ENCODE results near the gene GSTM1. TPM values are rescaled to one million over a fixed set of nuclear protein-coding genes. Genes with fewer than 3 reads are reported as not detected.
A peak's percentile ranks its signal among the peaks of the same experiment; 100 is the strongest.

Gene GSTM1
- total and polyA plus RNA-seq, 2 of the 8 experiments (the other 6 are each of a cell fraction or from before 2014, with no cell fraction given) = 16.7 to 42.5 TPM

DNA sequence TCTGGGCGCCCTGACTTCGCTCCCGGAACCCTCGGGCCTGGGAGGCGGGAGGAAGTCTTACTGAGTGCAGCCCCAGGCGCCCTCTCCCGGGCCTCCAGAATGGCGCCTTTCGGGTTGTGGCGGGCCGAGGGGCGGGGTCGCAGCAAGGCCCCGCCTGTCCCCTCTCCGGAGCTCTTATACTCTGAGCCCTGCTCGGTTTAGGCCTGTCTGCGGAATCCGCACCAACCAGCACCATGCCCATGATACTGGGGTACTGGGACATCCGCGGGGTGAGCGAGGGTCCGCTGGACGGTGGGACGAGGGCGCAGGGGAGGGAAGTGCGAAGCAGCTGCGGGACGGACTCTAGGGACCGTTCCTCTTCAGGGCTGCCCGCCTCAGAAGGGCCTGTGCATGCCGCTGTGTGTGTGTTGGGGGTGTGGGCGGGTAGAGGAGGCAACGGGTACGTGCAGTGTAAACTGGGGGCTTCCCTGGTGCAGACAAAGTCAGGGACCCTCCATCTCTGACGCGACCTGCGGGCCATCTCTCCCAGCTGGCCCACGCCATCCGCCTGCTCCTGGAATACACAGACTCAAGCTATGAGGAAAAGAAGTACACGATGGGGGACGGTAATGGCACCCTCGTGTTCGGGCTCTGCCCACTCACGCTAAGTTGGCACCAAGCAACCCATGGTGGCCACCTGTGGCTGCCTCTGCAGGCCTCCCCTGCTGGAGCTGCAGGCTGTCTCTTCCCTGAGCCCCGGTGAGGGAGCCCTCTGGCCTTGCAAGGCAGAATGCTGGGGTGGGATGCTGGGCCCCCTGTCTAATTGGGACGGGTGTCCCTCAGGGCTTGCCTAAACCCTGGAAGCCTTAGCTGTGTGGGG lies at the start of gene GSTM1 (continued):
- TF ChIP-seq, protein P1, sequence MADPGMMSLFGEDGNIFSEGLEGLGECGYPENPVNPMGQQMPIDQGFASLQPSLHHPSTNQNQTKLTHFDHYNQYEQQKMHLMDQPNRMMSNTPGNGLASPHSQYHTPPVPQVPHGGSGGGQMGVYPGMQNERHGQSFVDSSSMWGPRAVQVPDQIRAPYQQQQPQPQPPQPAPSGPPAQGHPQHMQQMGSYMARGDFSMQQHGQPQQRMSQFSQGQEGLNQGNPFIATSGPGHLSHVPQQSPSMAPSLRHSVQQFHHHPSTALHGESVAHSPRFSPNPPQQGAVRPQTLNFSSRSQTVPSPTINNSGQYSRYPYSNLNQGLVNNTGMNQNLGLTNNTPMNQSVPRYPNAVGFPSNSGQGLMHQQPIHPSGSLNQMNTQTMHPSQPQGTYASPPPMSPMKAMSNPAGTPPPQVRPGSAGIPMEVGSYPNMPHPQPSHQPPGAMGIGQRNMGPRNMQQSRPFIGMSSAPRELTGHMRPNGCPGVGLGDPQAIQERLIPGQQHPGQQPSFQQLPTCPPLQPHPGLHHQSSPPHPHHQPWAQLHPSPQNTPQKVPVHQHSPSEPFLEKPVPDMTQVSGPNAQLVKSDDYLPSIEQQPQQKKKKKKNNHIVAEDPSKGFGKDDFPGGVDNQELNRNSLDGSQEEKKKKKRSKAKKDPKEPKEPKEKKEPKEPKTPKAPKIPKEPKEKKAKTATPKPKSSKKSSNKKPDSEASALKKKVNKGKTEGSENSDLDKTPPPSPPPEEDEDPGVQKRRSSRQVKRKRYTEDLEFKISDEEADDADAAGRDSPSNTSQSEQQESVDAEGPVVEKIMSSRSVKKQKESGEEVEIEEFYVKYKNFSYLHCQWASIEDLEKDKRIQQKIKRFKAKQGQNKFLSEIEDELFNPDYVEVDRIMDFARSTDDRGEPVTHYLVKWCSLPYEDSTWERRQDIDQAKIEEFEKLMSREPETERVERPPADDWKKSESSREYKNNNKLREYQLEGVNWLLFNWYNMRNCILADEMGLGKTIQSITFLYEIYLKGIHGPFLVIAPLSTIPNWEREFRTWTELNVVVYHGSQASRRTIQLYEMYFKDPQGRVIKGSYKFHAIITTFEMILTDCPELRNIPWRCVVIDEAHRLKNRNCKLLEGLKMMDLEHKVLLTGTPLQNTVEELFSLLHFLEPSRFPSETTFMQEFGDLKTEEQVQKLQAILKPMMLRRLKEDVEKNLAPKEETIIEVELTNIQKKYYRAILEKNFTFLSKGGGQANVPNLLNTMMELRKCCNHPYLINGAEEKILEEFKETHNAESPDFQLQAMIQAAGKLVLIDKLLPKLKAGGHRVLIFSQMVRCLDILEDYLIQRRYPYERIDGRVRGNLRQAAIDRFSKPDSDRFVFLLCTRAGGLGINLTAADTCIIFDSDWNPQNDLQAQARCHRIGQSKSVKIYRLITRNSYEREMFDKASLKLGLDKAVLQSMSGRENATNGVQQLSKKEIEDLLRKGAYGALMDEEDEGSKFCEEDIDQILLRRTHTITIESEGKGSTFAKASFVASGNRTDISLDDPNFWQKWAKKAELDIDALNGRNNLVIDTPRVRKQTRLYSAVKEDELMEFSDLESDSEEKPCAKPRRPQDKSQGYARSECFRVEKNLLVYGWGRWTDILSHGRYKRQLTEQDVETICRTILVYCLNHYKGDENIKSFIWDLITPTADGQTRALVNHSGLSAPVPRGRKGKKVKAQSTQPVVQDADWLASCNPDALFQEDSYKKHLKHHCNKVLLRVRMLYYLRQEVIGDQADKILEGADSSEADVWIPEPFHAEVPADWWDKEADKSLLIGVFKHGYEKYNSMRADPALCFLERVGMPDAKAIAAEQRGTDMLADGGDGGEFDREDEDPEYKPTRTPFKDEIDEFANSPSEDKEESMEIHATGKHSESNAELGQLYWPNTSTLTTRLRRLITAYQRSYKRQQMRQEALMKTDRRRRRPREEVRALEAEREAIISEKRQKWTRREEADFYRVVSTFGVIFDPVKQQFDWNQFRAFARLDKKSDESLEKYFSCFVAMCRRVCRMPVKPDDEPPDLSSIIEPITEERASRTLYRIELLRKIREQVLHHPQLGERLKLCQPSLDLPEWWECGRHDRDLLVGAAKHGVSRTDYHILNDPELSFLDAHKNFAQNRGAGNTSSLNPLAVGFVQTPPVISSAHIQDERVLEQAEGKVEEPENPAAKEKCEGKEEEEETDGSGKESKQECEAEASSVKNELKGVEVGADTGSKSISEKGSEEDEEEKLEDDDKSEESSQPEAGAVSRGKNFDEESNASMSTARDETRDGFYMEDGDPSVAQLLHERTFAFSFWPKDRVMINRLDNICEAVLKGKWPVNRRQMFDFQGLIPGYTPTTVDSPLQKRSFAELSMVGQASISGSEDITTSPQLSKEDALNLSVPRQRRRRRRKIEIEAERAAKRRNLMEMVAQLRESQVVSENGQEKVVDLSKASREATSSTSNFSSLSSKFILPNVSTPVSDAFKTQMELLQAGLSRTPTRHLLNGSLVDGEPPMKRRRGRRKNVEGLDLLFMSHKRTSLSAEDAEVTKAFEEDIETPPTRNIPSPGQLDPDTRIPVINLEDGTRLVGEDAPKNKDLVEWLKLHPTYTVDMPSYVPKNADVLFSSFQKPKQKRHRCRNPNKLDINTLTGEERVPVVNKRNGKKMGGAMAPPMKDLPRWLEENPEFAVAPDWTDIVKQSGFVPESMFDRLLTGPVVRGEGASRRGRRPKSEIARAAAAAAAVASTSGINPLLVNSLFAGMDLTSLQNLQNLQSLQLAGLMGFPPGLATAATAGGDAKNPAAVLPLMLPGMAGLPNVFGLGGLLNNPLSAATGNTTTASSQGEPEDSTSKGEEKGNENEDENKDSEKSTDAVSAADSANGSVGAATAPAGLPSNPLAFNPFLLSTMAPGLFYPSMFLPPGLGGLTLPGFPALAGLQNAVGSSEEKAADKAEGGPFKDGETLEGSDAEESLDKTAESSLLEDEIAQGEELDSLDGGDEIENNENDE (IDR thresholded peaks at IDR 0.05; ENCODE audit: insufficient replicate concordance, low read length) = no peak
- TF ChIP-seq, protein P2, sequence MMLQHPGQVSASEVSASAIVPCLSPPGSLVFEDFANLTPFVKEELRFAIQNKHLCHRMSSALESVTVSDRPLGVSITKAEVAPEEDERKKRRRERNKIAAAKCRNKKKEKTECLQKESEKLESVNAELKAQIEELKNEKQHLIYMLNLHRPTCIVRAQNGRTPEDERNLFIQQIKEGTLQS (IDR thresholded peaks at IDR 0.05; ENCODE audit: insufficient read depth, low read depth, low read length) = no peak
- TF ChIP-seq, protein P3, sequence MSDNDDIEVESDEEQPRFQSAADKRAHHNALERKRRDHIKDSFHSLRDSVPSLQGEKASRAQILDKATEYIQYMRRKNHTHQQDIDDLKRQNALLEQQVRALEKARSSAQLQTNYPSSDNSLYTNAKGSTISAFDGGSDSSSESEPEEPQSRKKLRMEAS (IDR thresholded peaks at IDR 0.05) = peak; percentile 16; the same call in 1 of the 2 replicates
- no peak for TF ChIP-seq BCL11A (IDR thresholded peaks at IDR 0.05; ENCODE audit: low read depth in 2 of 2, low read length in 2 of 2)
- TF ChIP-seq POLR2AphosphoS5 (IDR thresholded peaks at IDR 0.05; ENCODE audit: low read depth, low read length) = 0 out of 2 replicates have a peak, but pooled peaks have one; percentile 52
